PC-3 (cell line): Measurements from ENCODE around the gene CTNND2. TPM values are rescaled to one million over a fixed set of nuclear protein-coding genes. Genes with fewer than 3 reads are reported as not detected.

Experiments used
- ATAC-seq: fragments of 200-7000 bp; cut with Tn5 transposase; 2 replicates; pipeline ENCODE4 v1.9.1; 2020; ENCODE audit warnings: mild to moderate bottlenecking, moderate library complexity
- BruUV-seq: library from RNA; stranded (reverse); fragments of 400-500 nt; replicated peaks from 2 replicates; lab custom pipeline; 2021; lab: Mats Ljungman, UMichigan
- CTCF ChIA-PET: fragments of 300-600 bp; sonication (Branson Sonifier 250); formaldehyde crosslinking; loops from one replicate; lab custom pipeline; 2022; ENCODE audit warnings: antibody characterized with exemption; lab: Charles Lee
- POLR2A ChIA-PET: fragments of 300-600 bp; sonication (Branson Sonifier 250); formaldehyde crosslinking; loops from one replicate; lab custom pipeline; 2022; ENCODE audit warnings: antibody characterized with exemption; ENCODE audit not compliant: unreplicated experiment; lab: Charles Lee
- DNase-seq: peaks from one replicate; pipeline ENCODE4 v3.0.0-alpha.2; 2015
- H2AFZ ChIP-seq: fragments of 300-600 bp; sonication (generic); 2 replicates; pipeline ENCODE4 v1.6.0; 2016; ENCODE audit warnings: antibody characterized with exemption, low read length
- H3F3A ChIP-seq: fragments of 300-600 bp; sonication (generic); one replicate; pipeline ENCODE4 v1.6.0; 2017; ENCODE audit warnings: antibody characterized with exemption, low read length, control low read depth, mild to moderate bottlenecking; ENCODE audit not compliant: unreplicated experiment
- H3K27ac ChIP-seq: fragments of 300-600 bp; sonication (generic); 2 replicates; pipeline ENCODE4 v1.5.1; 2016; ENCODE audit warnings: mild to moderate bottlenecking, low read length
- H3K27me3 ChIP-seq: fragments of 300-600 bp; sonication (generic); 2 replicates; pipeline ENCODE4 v1.6.1; 2016; ENCODE audit warnings: low read length, mixed read lengths
- H3K36me3 ChIP-seq: fragments of 300-600 bp; sonication (generic); 2 replicates; pipeline ENCODE4 v1.6.1; 2016; ENCODE audit warnings: low read depth, mixed run types, low read length, mixed read lengths
- H3K4me1 ChIP-seq: fragments of 300-600 bp; sonication (generic); 2 replicates; pipeline ENCODE4 v1.5.1; 2016; ENCODE audit warnings: low read length; ENCODE audit not compliant: insufficient read depth
- H3K4me2 ChIP-seq: fragments of 300-600 bp; sonication (generic); 2 replicates; pipeline ENCODE4 v1.6.0; 2016; ENCODE audit warnings: low read length
- H3K4me3 ChIP-seq: fragments of 300-600 bp; sonication (generic); 2 replicates; pipeline ENCODE4 v1.5.1; 2016; ENCODE audit warnings: mild to moderate bottlenecking, low read length, mixed read lengths
- H3K79me2 ChIP-seq: fragments of 300-600 bp; sonication (generic); 2 replicates; pipeline ENCODE4 v1.6.1; 2017; ENCODE audit warnings: low read length, mixed read lengths
- H3K9ac ChIP-seq: fragments of 300-600 bp; sonication (generic); 2 replicates; pipeline ENCODE4 v1.6.0; 2016; ENCODE audit warnings: mild to moderate bottlenecking, low read length
- H3K9me2 ChIP-seq: fragments of 300-600 bp; sonication (generic); replicated peaks from 2 replicates; pipeline ENCODE4 v1.6.1; 2016; ENCODE audit warnings: mixed run types, low read length, mixed read lengths
- H3K9me3 ChIP-seq: fragments of 300-600 bp; sonication (generic); 2 replicates; pipeline ENCODE4 v1.6.1; 2016; ENCODE audit warnings: low read length, mixed read lengths
- H4K20me1 ChIP-seq: fragments of 300-600 bp; sonication (generic); 2 replicates; pipeline ENCODE4 v1.6.1; 2016; ENCODE audit warnings: low read length, mixed read lengths
- EZH2 ChIP-seq: fragments of 300-600 bp; sonication (generic); IDR thresholded peaks from one replicate; pipeline ENCODE4 v1.6.1; 2017; ENCODE audit warnings: antibody characterized with exemption, mild to moderate bottlenecking, low read length; ENCODE audit not compliant: unreplicated experiment
- EZH2phosphoT487 ChIP-seq: fragments of 300-600 bp; sonication (generic); IDR thresholded peaks from 2 replicates; pipeline ENCODE4 v1.6.1; 2018; ENCODE audit warnings: mild to moderate bottlenecking, antibody characterized with exemption, low read length, borderline replicate concordance
- intact Hi-C: fragments of 100-400 bp; cut with micrococcal nuclease; formaldehyde crosslinking; loops from 2 replicates; pipeline ENCODE4 v1.9.0; 2023
- total RNA-seq: library from RNA; depleted of rRNA; stranded (reverse); fragments of >200 nt; gene quantifications from 2 replicates; pipeline ENCODE4 v1.2.3, GENCODE V29; 2014
- TF ChIP-seq, protein P1 (sequence below): fragments of 300-600 bp; sonication (generic); conservative IDR thresholded peaks from 2 replicates; pipeline ENCODE4 v1.5.1; 2017; ENCODE audit warnings: antibody characterized with exemption, low read depth, mild to moderate bottlenecking, low read length

CTNND2 gene
- total RNA-seq, 1 experiment from 2014 or later, result 1.8 TPM

GRCh38 chr5:11386398-11386797 is 517.8 kb downstream of the CTNND2 start:
- Histone ChIP-seq H3K4me3 (no peak overlapping the region), H3F3A (no peaks in the 10 kb centered on the region), H3K9me2 (no peaks in the 10 kb centered on the region), H3K4me1 (peaks cover 24% of the 10 kb centered on the region), H3K4me2 (no peak overlapping the region), H4K20me1 (no peaks in the 10 kb centered on the region), H3K9me3 (no peaks in the 10 kb centered on the region), H3K36me3 (no peaks in the 10 kb centered on the region), H2AFZ (no peak overlapping the region), H3K27ac (no peak overlapping the region), H3K27me3 (peaks cover 54% of the 10 kb centered on the region), H3K79me2 (no peaks in the 10 kb centered on the region), H3K9ac (no peak overlapping the region)
- ChIA-PET POLR2A (no interaction called here), CTCF (no interaction called here)
- DNase-seq (no peak), ATAC-seq (no peak)
- no TSS peak for BruUV-seq
- intact Hi-C loops, result loop anchor here (10.0 kb wide), 1 partner anchor 92 kb away; no protein-coding TSS in a partner anchor
- TF ChIP-seq, protein P1, sequence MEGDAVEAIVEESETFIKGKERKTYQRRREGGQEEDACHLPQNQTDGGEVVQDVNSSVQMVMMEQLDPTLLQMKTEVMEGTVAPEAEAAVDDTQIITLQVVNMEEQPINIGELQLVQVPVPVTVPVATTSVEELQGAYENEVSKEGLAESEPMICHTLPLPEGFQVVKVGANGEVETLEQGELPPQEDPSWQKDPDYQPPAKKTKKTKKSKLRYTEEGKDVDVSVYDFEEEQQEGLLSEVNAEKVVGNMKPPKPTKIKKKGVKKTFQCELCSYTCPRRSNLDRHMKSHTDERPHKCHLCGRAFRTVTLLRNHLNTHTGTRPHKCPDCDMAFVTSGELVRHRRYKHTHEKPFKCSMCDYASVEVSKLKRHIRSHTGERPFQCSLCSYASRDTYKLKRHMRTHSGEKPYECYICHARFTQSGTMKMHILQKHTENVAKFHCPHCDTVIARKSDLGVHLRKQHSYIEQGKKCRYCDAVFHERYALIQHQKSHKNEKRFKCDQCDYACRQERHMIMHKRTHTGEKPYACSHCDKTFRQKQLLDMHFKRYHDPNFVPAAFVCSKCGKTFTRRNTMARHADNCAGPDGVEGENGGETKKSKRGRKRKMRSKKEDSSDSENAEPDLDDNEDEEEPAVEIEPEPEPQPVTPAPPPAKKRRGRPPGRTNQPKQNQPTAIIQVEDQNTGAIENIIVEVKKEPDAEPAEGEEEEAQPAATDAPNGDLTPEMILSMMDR, result no peak
- no peak for TF ChIP-seq EZH2phosphoT487
- TF ChIP-seq EZH2, result no peak

- ATAC-seq (no peak), DNase-seq (no peak)
- Histone ChIP-seq H3K27ac (no peak overlapping the region), H3K9me3 (no peaks in the 10 kb centered on the region), H3K4me3 (peak overlapping the region; percentile 60; the same call in 1 of the 2 replicates), H4K20me1 (no peaks in the 10 kb centered on the region), H3K9ac (no peak overlapping the region), H2AFZ (no peak overlapping the region), H3K36me3 (no peaks in the 10 kb centered on the region), H3K9me2 (no peaks in the 10 kb centered on the region), H3F3A (no peaks in the 10 kb centered on the region), H3K4me1 (peaks cover 24% of the 10 kb centered on the region), H3K27me3 (peaks cover 54% of the 10 kb centered on the region), H3K79me2 (no peaks in the 10 kb centered on the region), H3K4me2 (peak overlapping the region; percentile 82; the same call in 1 of the 2 replicates)
- no TSS peak for BruUV-seq
- ChIA-PET POLR2A (no interaction called here), CTCF (no interaction called here)
- TF ChIP-seq, protein P1, result no peak
- no peak for TF ChIP-seq EZH2phosphoT487
- intact Hi-C loops, result loop anchor here (10.0 kb wide), 1 partner anchor 91 kb away; no protein-coding TSS in a partner anchor
These were observed 518.3 kb downstream of the CTNND2 start for GRCh38 chr5:11385901-11386293.

GRCh38 chr5:11385251-11385900 is 518.9 kb downstream of the CTNND2 start:
- Histone ChIP-seq H3K9me2 (no peaks in the 10 kb centered on the region), H3K27me3 (peaks cover 54% of the 10 kb centered on the region), H3F3A (no peaks in the 10 kb centered on the region), H3K27ac (no peak overlapping the region), H3K4me2 (peak overlapping the region; percentile 82), H2AFZ (peak overlapping the region; percentile 54; the same call in 1 of the 2 replicates), H3K36me3 (no peaks in the 10 kb centered on the region), H3K4me3 (peak overlapping the region; percentile 60), H3K4me1 (peaks cover 19% of the 10 kb centered on the region), H3K79me2 (no peaks in the 10 kb centered on the region), H4K20me1 (no peaks in the 10 kb centered on the region), H3K9ac (no peak overlapping the region), H3K9me3 (no peaks in the 10 kb centered on the region)
- BruUV-seq, result no TSS peak
- peak; percentile 46 for DNase-seq
- TF ChIP-seq, protein P1, result no peak
- TF ChIP-seq EZH2 (peak; percentile 94), EZH2phosphoT487 (peak; percentile 75; the same call in 1 of the 2 replicates)
- intact Hi-C loops, result loop anchor here (10.0 kb wide), 1 partner anchor 91 kb away; no protein-coding TSS in a partner anchor
- peak; percentile 48 for ATAC-seq
- ChIA-PET CTCF (no interaction called here), POLR2A (no interaction called here)
